Pancreas (tissue), 10 donors: ENCODE results near the gene COPZ1. TPM values are rescaled to one million over a fixed set of nuclear protein-coding genes. Genes with fewer than 3 reads are reported as not detected.

Experiments used
- ATAC-seq, 4 donors: fragments of 200-7000 bp; cut with Tn5 transposase; one replicate each; pipeline versions ENCODE4 v1.8.0 to v1.9.1; 2020; ENCODE audit warnings: mild to moderate bottlenecking in 4 of 4, moderate library complexity in 4 of 4
- DNase-seq, 6 donors: peaks; one replicate each; pipeline ENCODE4 v3.0.0-alpha.2; 2020
- FAIRE-seq: peaks from 2 replicates; lab custom pipeline; 2012; peaks lifted over from hg19 to GRCh38; lab: Jason Lieb, UNC
- H3K27ac ChIP-seq, 4 donors: fragments of 200-600 bp; sonication (generic); 1 replicate in 3 of 4; 2 replicates in 1 of 4; pipeline versions ENCODE4 v1.5.0 to v1.8.0; 2020
- H3K27me3 ChIP-seq, 4 donors: fragments of 200-600 bp; one replicate each; pipeline ENCODE4 v1.8.0; 2021
- H3K36me3 ChIP-seq, 3 donors: fragments of 200-600 bp; sonication (generic) in 1 of 3; one replicate each; pipeline versions ENCODE4 v1.5.0 to v1.8.0; 2020 to 2021
- H3K4me1 ChIP-seq, 3 donors: fragments of 200-600 bp; one replicate each; pipeline ENCODE4 v1.8.0; 2021
- H3K4me3 ChIP-seq, 4 donors: fragments of 200-600 bp; sonication (generic) in 2 of 4; one replicate each; pipeline versions ENCODE4 v1.5.0 to v1.8.0; 2020 to 2021
- H3K9me3 ChIP-seq, 4 donors: fragments of 200-600 bp; one replicate each; pipeline ENCODE4 v1.8.0; 2021
- CTCF ChIP-seq, 4 donors: fragments of 200-600 bp; sonication (generic) in 3 of 4; IDR thresholded peaks; one replicate each; pipeline versions ENCODE4 v1.5.0 to v1.8.0; 2021; ENCODE audit warnings: antibody characterized with exemption in 4 of 4
- WGBS, 2 donors: extraction: QIAGEN DNeasy Blood & Tissue Kit; methylation state at CpG; one replicate each; pipeline ENCODE4 v1.1.7; 2013; 5-methylcytosine and 5-hydroxymethylcytosine counted together
- intact Hi-C, 3 donors: fragments of 100-400 bp; cut with DNase I; formaldehyde crosslinking; loops; one replicate each; pipeline versions ENCODE4 v1.11.1 to v1.14.2; 2022
- polyA plus RNA-seq, 2 donors: library from polyadenylated mRNA; stranded (reverse); fragments of 200-250 nt; gene quantifications; one replicate each; pipeline ENCODE4 v1.2.3, GENCODE V29; 2013
- total RNA-seq, 6 donors: library from RNA; stranded (reverse); fragmentation: NEBNext Ultra II Directional in 4 of 6; extraction: Animal tissue kit (Norgen Biotek cat#: 25700) in 4 of 6; gene quantifications; one replicate each; pipeline versions ENCODE4 v1.2.1 to v1.2.4, GENCODE V29; 2021 to 2023
- donor health status: healthy with polysubstance abuse.
- donor health status: DM: no; HTN: no; CAD: no; lungs with moderate emphysema.
- donor health status: DM: no; HTN: no; CAD: no.
- donor health status: control.
- donor health status: control.
- donor health status: Bipolar disorder and iron deficiency.
- donor health status: DM: yes; HTN: yes; CAD: no.
- donor health status: DM: no; HTN: no; CAD: no.
- donor health status: DM: no; HTN: no; CAD: no.
- donor health status: DM: yes; HTN: yes; CAD: no.

COPZ1 gene
- total and polyA plus RNA-seq, 8 donors = 44.6 to 115 (median 106) TPM

- H3K4me1 ChIP-seq = peaks cover 0 to 4% (median 0%) of the 10 kb centered on the region in 3 donors
- no peaks in the 10 kb centered on the region for H3K27me3 ChIP-seq
- DNase-seq (no peak), ATAC-seq (no peak), FAIRE-seq (no peak)
- 79 to 86% methylated on average over 8 of the region's 8 CpGs for WGBS, 2 donors
- no peak overlapping the region for H3K27ac ChIP-seq
- H3K36me3 ChIP-seq = no peaks in the 10 kb centered on the region
- intact Hi-C loops = loop anchor here in 2 of 3 donors (5.0 to 10.0 kb wide), 3 partner anchors 71 to 146 kb away; no protein-coding TSS in a partner anchor
- H3K9me3 ChIP-seq = no peaks in the 10 kb centered on the region
- H3K4me3 ChIP-seq = no peak overlapping the region
- TF ChIP-seq CTCF (IDR thresholded peaks at IDR 0.05) = no peak
Measured at GRCh38 chr12:54363047-54363446, 38.1 kb downstream of the COPZ1 start.

- WGBS, 2 donors = 71 to 76% methylated on average over 6 of the region's 6 CpGs
- DNase-seq = no peak
- H3K4me3 ChIP-seq = no peak overlapping the region
- H3K4me1 ChIP-seq = peaks cover 0 to 3% (median 0%) of the 10 kb centered on the region in 3 donors
- no peaks in the 10 kb centered on the region for H3K9me3 ChIP-seq
- intact Hi-C loops = loop anchor here in 2 of 3 donors (5.0 to 10.0 kb wide), 3 partner anchors 71 to 146 kb away; no protein-coding TSS in a partner anchor
- H3K27ac ChIP-seq = peak overlapping the region in 1 of 4 donors; percentile 15
- TF ChIP-seq CTCF (IDR thresholded peaks at IDR 0.05) = no peak
- no peaks in the 10 kb centered on the region for H3K27me3 ChIP-seq
- no peaks in the 10 kb centered on the region for H3K36me3 ChIP-seq
- no peak for ATAC-seq
- FAIRE-seq = no peak
Measured at GRCh38 chr12:54363618-54364017, 38.7 kb downstream of the COPZ1 start.

- H3K4me1 ChIP-seq = peaks cover 0 to 3% (median 0%) of the 10 kb centered on the region in 3 donors
- no peaks in the 10 kb centered on the region for H3K36me3 ChIP-seq
- DNase-seq (no peak), FAIRE-seq (no peak), ATAC-seq (no peak)
- no peak for TF ChIP-seq CTCF (IDR thresholded peaks at IDR 0.05)
- H3K9me3 ChIP-seq = no peaks in the 10 kb centered on the region
- no peaks in the 10 kb centered on the region for H3K27me3 ChIP-seq
- 80 to 83% methylated on average over 4 of the region's 4 CpGs for WGBS, 2 donors
- H3K27ac ChIP-seq = peak within 1 kb of the TSS in 1 of 4 donors; percentile 15
- intact Hi-C loops = loop anchor here in 2 of 3 donors (5.0 to 10.0 kb wide), 3 partner anchors 72 to 147 kb away; no protein-coding TSS in a partner anchor
- no peak within 1 kb of the TSS for H3K4me3 ChIP-seq
Measured at GRCh38 chr12:54364413-54364812, 39.5 kb downstream of the COPZ1 start, which contains the start of gene GPR84. Gene GPR84, minus strand, starts transcription at chr12:54364486. Its CDS starts 635 bp downstream, at chr12:54363851.

- Histone ChIP-seq H3K9me3 (no peaks in the 10 kb centered on the region), H3K36me3 (no peaks in the 10 kb centered on the region), H3K27ac (no peak overlapping the region), H3K27me3 (no peaks in the 10 kb centered on the region), H3K4me3 (peak overlapping the region in 1 of 4 donors; percentile 21), H3K4me1 (peaks cover 0 to 3% (median 0%) of the 10 kb centered on the region in 3 donors)
- intact Hi-C loops = loop anchor here in 1 of 3 donors (10.0 kb wide), 1 partner anchor 113 kb away; no protein-coding TSS in a partner anchor
- no peak for FAIRE-seq
- TF ChIP-seq CTCF (IDR thresholded peaks at IDR 0.05) = no peak
- ATAC-seq = peak in 2 of 4 donors; percentile 2 to 5
- WGBS, 2 donors = 27 to 29% methylated on average over 5 of the region's 5 CpGs
- no peak for DNase-seq
Measured at GRCh38 chr12:54368025-54368708, 43.2 kb downstream of the COPZ1 start.
